Measurements from ENCODE around the gene VPS8. TPM values are rescaled to one million over a fixed set of nuclear protein-coding genes. Genes with fewer than 3 reads are reported as not detected.

VPS8 gene
- polyA plus RNA-seq, 2 of the 4 experiments (the other 2 are of a cell fraction), result 10.3 to 30.1 TPM

GRCh38 chr3:185066251-185066650, 254.3 kb downstream of the VPS8 start (continued):
- TF ChIP-seq ZNF302 (CRISPR knock-in tag; IDR thresholded peaks at IDR 0.05), result no peak
- no peak for TF ChIP-seq POLR2A (IDR thresholded peaks at IDR 0.05; ENCODE audit: low read length)
- TF ChIP-seq CTCF (IDR thresholded peaks at IDR 0.05), result no peak

GRCh38 chr3:185067173-185067572, 255.2 kb downstream of the VPS8 start:
- TF ChIP-seq MAFK (IDR thresholded peaks at IDR 0.05; ENCODE audit: partially characterized antibody) (no peak), FOSB (CRISPR knock-in tag; IDR thresholded peaks at IDR 0.05) (no peak), CTCF (IDR thresholded peaks at IDR 0.05) (no peak), POLR2A (IDR thresholded peaks at IDR 0.05; ENCODE audit: low read length) (no peak), RCOR1 (IDR thresholded peaks at IDR 0.05; ENCODE audit: low read depth, low read length) (no peak), CEBPB (IDR thresholded peaks at IDR 0.05) (no peak), CHD4 (IDR thresholded peaks at IDR 0.05; ENCODE audit: borderline replicate concordance) (no peak), USF2 (IDR thresholded peaks at IDR 0.05) (no peak), EHF (CRISPR knock-in tag; IDR thresholded peaks at IDR 0.05) (no peak), RFX5 (IDR thresholded peaks at IDR 0.05) (no peak), NPAS2 (CRISPR knock-in tag; IDR thresholded peaks at IDR 0.05; ENCODE audit: borderline replicate concordance) (no peak), SREBF2 (IDR thresholded peaks at IDR 0.05) (no peak), ATOH8 (CRISPR knock-in tag; IDR thresholded peaks at IDR 0.05; ENCODE audit: low read depth) (no peak), PBX3 (IDR thresholded peaks at IDR 0.05) (no peak), REST (IDR thresholded peaks at IDR 0.05) (no peak)
- no peak for DNase-seq (ENCODE audit: low read depth in 1 of 2, low spot score in 1 of 2)
- POLR2A ChIA-PET, result no interaction called here
- H3K4me1 ChIP-seq, result no peaks in the 10 kb centered on the region
- 72% methylated on average over 10 of the region's 11 CpGs for WGBS (ENCODE audit: missing lambda C conversion rate)
- no peak for ATAC-seq
- H3K4me3 ChIP-seq, result no peak overlapping the region
- no peak overlapping the region for H3K27ac ChIP-seq
- no peak for FAIRE-seq
- H3K9me3 ChIP-seq, result no peaks in the 10 kb centered on the region
- H3K4me2 ChIP-seq, result no peak overlapping the region
- CTCF ChIA-PET, result interaction anchor here (1.2 kb wide), 1 partner anchor 10 kb away, joined by 3 read pairs; no protein-coding TSS in a partner anchor

Measured in A549 (cell line).